HG02870 (cell line): ENCODE results near the gene SPTLC3.
"Not testable (repeated sequence)": the region's sequence is repeated elsewhere in the genome, so short reads cannot be mapped to it uniquely, and the experiment has no call there.

Source experiments
- ATAC-seq: cut with Tn5 transposase; IDR thresholded peaks from one replicate; pipeline ENCODE4 v1.9.1; 2021; ENCODE audit warnings: mild to moderate bottlenecking, moderate library complexity; ENCODE audit not compliant: unreplicated experiment

SPTLC3 gene

DNA sequence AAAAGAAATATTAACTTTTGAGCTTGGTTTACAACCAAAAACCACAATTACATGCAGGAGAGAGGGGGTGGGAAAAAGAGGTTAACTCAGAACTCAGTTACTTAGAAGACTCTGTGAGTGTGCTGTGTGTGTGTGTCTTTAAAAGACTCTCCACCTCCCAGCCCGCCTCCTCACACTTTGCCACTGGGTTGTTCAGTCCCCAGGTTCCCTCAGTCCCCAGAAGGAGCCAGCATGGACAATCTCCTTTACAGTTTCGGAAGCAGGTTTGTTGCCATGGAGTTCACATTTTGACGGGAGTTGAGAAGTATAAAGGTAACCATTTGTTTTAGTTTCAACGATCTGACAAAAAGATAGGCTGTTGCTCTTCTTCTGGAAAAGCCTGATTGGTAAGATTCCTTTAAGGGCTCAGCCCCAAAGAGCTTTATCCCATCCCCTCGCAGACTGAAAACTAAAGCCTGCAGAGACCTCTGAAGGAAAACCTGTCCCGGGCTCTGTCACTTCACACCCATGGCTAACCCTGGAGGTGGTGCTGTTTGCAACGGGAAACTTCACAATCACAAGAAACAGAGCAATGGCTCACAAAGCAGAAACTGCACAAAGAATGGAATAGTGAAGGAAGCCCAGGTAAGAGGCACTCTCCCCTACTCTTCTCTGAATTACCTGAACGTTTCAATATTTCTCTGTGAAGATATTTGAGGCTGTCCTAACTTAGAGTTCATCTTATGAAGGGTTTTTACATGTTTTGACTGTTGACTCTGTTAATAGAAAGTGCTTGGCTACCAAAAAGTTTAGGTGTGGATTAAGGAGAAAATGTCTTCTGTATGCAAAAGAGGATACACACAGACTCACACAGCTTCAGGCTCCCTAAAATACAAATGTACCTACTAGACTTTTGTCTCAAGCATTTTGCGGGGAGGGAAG, at the start of gene SPTLC3:
Gene SPTLC3, plus strand, starts transcription at position 212 of the 921 bp plus-strand sequence. Its CDS starts 296 bp downstream, at position 508.
- peak; percentile 27 for ATAC-seq

DNA sequence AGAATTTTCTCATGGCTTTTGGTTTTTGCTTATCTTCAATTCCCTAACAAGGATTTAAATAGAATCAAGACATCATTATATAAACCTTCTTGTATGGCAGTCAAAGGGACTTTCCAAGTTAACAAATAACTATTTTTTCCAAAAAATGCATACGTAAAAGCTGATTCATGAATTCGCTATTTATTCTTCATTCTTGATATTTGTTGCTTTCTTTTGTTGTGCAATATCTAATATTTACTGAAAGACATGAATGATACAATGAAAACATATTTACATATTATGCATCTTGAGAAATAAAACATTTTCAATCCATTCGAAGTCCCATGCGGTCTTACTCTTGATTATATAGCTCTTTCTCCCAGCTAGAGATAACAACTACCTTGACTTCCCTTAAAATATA, 47.0 kb upstream of the SPTLC3 start:
- ATAC-seq, result no peak

DNA sequence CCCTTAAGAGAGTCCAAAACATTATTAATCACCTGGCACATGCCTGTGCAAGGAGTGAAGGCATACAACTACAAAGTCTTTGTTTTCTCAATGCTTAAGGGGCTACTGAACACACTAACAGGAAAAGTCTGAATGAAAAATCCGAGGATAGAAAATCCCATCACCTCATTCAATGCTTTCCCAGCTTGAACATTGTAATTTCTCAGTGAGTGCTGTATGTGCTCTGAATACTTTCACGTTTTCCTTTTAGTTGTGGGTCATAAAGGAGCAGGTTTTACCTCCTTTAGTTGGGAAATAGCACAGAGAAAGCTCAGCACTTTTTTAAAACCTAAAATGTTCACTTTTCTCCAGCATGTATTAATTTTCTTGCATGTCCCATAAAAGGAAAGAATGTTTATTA, 45.9 kb upstream of the SPTLC3 start:
- ATAC-seq, result no peak

DNA sequence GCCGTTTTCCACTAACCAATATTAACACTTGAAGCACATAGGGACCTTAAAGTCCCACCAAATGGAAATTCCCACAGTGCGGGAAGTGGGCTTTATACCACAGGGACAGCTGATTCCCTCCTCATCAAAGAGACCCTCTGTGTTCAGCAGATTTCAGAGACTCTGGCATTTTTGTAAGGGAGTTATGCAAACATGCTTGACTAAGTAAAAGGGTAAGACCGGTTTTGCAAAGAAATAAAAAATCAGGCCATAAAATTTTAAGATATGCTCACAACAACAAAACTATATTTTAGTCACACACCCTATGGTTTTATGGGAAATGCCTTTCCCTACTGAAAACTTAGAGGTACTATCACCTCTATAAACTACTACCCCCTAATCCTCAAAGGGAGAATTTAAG, 45.4 kb upstream of the SPTLC3 start:
- no peak for ATAC-seq

DNA sequence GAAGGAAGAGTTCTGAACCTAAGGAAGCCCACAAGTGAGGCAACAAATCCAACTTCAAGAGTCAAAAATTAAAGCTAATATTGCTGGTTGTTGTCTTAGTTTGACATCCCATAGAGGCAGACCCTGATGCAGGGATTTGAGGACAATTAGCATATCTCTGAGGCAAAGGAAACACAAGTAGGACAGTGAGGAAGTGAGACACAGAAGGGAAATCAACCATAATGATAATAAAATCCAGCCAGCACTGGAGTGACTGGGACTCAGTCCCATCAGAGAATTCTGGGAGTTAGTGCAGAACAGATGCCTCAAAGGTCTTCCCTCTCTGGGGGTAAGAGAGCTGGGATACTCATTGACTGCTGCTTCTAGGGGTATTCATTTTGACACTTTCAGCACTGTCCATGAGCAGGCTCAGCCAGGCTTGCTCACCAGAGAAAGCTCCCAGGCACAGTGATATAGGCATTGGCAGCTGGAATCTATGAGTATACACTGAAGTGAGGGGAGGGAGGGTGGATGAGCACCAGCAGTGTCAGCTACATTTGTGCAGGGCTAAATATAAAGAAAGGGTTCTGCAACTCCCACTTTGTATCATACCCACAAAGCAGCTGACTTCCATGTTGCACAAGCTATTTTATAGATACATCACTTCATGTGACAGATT, 43.4 kb upstream of the SPTLC3 start:
- ATAC-seq, result no peak

DNA sequence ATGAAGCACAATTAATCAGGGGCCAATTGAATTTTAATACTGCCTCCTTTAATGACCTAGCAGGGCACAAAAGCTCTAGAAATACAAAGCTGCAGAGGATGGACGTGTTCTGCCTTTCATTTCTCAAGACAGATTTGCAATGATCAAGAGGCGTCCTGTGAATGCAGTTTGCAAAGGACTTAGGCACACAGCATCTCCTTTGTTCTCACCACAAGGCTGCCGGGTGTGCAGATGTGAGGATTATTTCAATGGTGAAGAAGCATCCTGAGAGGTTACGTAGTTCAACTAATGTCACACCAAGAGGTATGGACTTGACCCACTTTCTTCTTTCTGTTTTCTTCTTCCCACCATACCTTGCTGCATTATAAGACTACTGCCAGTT, 42.9 kb upstream of the SPTLC3 start:
- no peak for ATAC-seq

DNA sequence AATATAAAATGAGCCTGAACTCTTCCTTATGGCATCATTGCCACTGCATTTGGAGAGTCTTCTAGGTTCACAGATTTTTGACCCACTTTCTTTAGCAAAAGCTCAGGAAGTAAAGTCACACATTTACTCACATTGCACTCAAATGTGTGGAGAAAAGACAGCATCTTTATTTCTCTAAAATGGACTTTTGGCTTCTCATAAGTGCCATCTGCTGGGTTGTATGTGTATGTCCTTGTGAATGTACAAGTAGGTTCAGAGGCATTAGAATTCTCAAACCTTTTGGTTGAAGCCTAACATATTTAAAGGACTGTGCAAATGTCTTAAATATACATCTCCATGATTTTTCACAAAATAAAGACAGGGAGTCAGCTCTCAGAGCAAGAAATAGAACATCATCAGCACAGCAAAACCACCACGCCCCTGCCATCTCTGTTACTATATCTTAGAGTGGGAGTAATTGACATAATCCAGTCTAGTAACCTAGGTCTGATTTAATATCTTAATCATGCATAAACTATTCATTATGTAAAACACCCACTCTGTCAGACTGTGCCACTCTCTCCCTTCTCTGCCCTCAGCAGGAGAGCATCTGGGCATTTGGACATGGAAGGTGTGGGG, 42.2 kb upstream of the SPTLC3 start:
- no peak for ATAC-seq

DNA sequence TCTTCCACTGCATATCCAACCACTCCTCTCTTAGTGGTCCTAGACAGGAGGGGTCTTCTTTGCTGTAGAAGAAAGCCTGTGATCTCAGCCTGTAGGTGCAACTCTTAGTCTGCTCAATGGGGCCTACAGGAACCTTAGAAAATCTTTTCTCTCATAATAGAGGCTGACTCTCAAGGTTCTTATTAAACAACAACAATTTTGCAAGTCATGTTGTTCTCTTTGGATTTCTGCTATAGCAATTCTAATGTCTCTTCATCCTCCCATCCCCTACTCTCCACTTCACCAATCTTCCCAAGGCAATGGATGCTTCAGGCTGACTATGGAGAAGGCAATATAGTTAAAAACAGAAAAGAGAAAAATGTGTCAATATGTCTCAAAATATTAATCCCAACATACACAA, 40.8 kb upstream of the SPTLC3 start:
- ATAC-seq, result no peak

DNA sequence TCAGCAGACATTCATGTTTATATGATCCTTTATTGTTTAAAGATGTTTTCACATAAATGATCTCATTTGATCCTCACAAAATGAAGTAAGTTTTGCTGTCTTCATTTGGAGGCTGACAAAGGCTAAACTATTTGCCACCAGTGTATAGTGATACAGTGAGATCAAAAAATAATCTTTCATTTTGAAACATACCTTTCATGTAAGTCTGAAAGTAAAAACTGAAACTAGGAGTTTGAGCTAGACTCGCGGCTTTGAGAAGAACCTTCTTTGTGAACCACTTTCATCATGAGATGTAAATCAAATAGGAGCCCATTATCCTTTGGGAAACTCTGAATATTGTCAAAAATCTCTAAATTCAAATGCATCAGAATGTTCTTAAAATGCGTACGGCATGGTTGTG, 40.3 kb upstream of the SPTLC3 start:
- no peak for ATAC-seq

DNA sequence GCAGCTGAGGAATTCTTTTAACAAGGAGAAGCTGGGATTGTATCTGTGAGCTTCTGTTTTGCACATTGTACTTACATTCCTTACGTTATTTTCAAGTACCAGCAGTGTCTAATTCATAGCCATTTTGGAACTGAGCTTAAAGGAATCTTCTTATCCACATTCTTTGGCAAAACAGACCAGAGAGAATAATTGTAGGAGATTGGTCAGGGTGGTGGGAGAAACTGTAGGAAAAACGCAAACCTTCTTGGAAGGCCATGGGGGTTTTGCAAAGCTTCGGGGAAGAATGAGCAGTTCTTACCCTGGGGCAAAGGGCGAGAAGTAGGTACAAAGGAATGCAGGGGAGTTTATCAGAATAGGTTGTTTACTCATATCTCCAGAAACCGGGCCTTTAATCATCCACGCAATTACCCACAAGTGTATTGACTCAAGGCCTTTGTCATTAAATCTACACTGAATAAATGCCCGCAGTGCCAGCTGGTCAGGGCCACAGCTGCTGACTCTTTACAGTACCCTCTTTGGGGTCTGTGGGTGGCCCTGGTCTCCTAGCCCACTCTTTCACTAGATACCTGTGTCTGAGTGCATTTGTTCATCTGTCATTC, 39.6 kb upstream of the SPTLC3 start:
- no peak for ATAC-seq

DNA sequence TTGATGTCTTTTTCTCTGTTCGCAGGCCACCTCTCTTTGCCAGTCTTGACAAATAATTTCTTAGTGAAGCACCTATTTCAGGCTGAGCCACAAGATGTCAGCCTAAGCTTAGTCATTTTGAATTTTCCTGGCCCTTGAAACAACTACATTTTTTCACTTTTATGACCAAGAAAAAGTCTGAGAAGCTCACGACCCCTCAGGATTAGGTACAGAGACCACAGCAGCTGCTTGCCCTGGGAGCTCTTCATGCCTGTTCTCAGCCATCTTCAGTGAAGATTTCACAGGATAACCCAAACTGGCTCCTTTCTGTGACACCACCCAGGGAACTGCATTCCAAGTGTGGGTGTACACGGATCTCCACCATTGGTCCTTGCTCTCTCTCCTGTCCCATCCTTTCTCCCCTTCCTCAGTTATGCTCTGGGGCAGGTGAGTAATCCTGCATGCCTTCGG, 38.4 kb upstream of the SPTLC3 start:
- no peak for ATAC-seq

DNA sequence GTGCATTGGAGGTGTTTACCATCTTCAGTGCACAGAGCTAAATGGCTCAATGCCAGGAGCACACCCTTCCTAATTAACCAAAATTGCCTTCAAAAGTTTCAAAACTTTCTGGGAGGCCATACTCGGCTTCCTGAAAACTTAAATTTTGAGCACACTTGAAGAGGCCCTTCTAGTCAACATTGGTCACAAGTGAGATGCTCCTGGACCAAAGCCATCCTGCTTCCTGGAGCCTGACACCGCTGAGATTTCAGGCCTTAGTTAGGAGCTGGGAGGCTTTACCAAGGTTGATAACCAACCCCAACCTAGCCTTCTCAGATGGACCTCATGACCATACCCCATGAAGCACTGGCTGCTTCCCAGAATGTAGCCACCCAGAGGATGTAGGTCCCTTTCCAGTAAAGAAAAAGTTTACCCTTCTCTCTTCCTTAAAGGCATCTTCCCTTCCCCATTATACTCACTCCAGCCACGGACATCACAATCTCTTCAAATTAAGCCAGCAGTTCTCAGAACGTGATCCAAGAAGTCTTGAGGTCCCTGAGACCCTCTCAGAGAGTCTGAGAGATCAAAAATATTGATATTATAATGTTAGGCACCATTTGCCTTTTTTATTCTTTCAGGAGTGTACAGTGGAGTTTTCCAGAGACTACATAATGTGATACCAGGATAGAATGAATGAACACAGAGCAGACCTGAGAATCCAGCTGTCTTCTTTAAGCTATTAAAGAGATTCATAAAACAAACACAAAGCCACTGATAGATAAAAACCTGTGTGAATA, 32.8 kb upstream of the SPTLC3 start:
- ATAC-seq, result no peak

DNA sequence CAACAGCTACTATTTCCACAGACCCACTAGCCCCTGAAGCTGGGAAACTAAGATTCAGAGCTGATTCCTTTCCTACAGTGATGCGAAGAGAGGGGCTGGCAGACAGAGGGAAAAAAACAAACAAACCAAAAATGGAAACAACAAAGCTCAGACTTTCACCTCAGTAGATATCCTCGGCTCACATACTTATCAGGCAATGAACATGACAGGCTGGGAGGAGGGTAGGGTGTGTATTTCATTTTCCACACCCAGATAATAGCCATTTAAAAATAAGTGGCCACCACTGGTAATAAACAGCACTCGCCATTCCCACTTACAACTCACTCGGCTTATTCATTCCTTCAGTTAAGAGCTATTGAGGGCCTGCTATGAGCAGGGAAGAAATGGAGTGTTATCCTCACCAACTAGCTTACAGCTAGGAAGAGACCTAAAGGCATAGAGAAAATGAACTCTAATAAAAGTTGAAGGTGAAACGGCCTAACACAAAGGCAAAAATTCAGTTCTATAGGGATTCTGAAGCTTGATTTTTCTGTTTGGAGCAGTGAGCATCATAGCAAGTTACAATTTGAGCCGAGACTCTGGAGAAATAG, 32.0 kb upstream of the SPTLC3 start:
- no peak for ATAC-seq

DNA sequence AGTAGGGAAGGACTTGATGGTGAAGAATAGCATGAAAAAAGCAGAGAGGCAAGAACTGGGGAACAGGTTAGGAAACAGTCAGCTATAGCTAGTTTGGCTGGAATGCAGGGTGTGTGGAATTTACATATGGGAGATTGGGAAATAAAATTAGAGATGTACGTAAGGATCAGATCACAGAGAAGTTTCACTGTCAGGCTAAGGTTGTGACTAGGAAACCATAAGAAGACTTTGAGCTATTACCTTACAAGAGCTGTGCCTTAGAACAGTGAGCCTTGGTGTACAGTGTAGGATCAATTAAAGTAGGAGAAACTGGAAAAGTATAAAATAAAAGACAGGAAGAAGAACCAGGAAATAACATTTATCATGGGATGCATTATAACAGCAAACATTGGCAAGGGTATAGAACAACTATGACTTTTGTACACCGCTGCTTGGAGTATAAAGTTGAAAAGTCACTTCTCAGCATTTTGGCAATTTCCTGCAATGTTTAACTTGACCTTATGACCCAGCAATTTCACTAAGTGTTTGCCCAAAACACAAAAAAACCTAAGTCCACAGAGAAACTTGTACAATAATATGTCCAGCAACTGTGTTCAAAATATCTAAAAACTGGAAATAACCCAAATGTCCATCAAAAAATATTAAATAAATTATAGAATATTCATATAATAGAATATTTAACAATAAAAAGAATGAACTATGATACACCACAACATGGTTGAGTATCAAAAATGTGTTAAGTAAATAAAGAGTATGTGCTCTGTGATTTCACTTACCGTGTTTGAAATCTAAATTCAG, 31.2 kb upstream of the SPTLC3 start:
- ATAC-seq, result no peak

DNA sequence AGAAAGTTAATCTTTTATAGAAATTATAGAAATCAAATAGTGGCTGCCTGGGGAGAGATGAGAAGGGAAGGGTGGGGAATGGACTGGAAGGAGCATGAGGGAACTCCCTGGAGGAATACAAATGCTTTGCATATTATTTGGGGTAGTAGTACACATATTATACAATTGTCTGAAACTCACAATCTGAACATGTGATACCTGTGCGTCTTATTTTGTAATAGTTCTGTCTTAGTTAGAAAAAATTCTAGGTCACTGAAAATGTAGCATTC, 30.7 kb upstream of the SPTLC3 start:
- no peak for ATAC-seq

DNA sequence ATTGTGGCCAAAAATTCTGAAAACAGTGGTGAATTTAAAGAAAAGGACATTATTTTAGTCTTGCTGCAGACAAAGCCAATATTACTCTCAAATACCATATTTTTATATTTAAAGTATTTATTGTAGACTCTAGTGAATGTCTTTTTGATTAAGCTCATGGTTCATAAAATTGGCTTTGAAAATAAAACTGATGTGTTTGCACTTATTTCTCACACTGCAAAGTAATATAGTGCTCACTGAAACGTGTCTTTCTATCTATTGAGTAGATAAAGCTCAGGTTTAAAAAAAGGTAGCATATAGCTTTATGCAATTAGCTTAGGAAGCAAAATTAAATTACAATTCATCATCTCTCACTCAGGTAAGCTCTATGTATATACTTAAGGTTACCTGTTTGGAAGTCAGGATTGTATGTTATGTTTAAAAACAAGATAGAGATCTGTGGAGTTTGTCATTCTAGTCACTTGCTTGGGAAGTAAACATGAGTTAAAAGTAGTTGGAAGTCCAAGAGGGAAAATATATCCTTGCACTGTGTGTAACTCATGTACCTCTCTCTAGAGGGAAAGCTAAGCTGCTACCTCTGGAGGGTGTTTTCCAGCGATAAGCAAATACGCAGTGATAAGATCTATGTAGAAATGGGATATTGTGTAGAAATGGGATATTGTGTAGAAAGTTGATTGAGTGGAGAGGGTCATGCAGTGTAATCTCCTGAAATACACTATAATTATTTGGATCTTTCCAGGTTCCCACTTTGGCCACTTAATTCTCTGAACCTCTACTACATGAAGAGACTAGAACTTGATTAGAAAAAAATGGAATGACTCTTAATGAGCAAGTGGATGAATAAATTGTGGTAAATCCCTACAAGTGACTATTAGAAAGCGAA, 29.9 kb upstream of the SPTLC3 start:
- ATAC-seq, result no peak

DNA sequence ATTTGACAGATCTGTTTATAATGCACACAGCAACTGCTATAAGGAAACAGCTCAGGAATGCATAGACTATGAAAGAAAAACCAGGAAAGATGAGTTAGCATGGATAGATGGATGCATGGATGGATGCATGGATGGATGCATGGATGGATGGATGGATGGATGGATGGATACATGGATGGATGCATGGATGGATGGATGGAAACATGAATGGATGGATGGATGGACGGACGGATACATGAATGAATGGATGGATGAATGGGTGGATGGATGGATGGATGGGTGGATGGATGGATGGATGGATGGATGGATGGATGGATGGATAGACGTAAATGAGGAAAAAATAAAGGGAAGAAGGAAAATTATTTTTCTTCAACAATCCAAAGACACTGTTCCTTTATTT, 29.1 kb upstream of the SPTLC3 start:
- not testable (repeated sequence) for ATAC-seq

DNA sequence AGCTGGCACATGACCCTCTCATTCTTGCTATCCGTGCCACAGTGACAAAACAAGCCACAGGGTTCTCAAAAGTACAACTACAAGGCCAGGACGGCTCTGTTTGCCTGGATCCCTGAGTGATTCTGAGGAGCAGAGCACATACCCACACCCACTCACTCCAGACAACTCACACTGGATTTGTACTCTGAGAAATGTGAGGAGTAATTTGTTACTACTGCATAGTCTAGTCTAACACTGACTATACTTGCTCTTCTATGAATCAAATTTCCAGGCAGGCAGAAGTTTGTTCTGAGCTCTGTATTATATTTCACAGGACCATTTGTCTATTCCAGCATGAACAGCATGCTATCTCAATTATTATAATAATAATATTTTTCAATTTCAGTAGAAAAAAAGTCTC, 26.7 kb upstream of the SPTLC3 start:
- ATAC-seq, result no peak
